Sigmoid colon (tissue), 7 donors: ENCODE results near the gene GNLY. TPM values are rescaled to one million over a fixed set of nuclear protein-coding genes. Genes with fewer than 3 reads are reported as not detected.
A peak's percentile ranks its signal among the peaks of the same experiment; 100 is the strongest.
"Not testable (repeated sequence)": the region's sequence is repeated elsewhere in the genome, so short reads cannot be mapped to it uniquely, and the experiment has no call there.

Experiments used
- DNase-seq: peaks from one replicate; pipeline ENCODE4 v3.0.0-alpha.2; 2019
- H3K27ac ChIP-seq, 4 donors: fragments of 200-600 bp; sonication (generic); one replicate each; pipeline ENCODE4 v1.5.1; 2016 to 2019; ENCODE audit warnings: mild to moderate bottlenecking in 1 of 4
- H3K27me3 ChIP-seq, 3 donors: fragments of 200-600 bp; sonication (generic); one replicate each; pipeline ENCODE4 v1.5.1; 2019; ENCODE audit warnings: mild to moderate bottlenecking in 1 of 3
- H3K36me3 ChIP-seq, 4 donors: fragments of 200-600 bp; sonication (generic); one replicate each; pipeline ENCODE4 v1.5.1; 2016 to 2019
- H3K4me1 ChIP-seq, 4 donors: fragments of 200-600 bp; sonication (generic); one replicate each; pipeline ENCODE4 v1.5.1; 2017 to 2019
- H3K4me3 ChIP-seq, 4 donors: fragments of 200-600 bp; sonication (generic); one replicate each; pipeline ENCODE4 v1.5.1; 2017 to 2019; ENCODE audit warnings: mild to moderate bottlenecking in 2 of 4, moderate library complexity in 1 of 4
- H3K9me3 ChIP-seq, 4 donors: fragments of 200-600 bp in 3 of 4; sonication (generic) in 3 of 4; one replicate each; pipeline versions ENCODE4 v1.5.1 to v1.6.1; 2013 to 2019
- EP300 ChIP-seq, 4 donors: sonication (generic); formaldehyde crosslinking; IDR thresholded peaks; one replicate each; pipeline ENCODE4 v1.6.1; 2017; ENCODE audit warnings: antibody characterized with exemption in 4 of 4
- POLR2A ChIP-seq, 2 donors: fragments of 450-650 bp; IDR thresholded peaks; one replicate each; pipeline ENCODE4 v1.6.1; 2016; ENCODE audit warnings: antibody characterized with exemption in 2 of 2, mild to moderate bottlenecking in 2 of 2, moderate library complexity in 2 of 2
- POLR2AphosphoS5 ChIP-seq, 4 donors: sonication (generic); formaldehyde crosslinking; IDR thresholded peaks; one replicate each; pipeline ENCODE4 v1.6.1; 2017; ENCODE audit warnings: antibody characterized with exemption in 4 of 4
- WGBS, 2 donors: extraction: QIAGEN DNeasy Blood & Tissue Kit; methylation state at CpG; one replicate each; pipeline ENCODE4 v1.1.7; 2013; 5-methylcytosine and 5-hydroxymethylcytosine counted together
- intact Hi-C: fragments of 100-400 bp; cut with DNase I; formaldehyde crosslinking; loops from one replicate; pipeline ENCODE4 v1.15.1; 2023
- polyA plus RNA-seq, 3 donors: library from polyadenylated mRNA; stranded (reverse); fragments of 200-250 nt; gene quantifications; one replicate each; pipeline ENCODE4 v1.2.3, GENCODE V29; 2013
- total RNA-seq, 4 donors: library from RNA; depleted of rRNA; stranded (reverse); fragments of >200 nt; gene quantifications; one replicate each; pipeline ENCODE4 v1.1.0, GENCODE V29; 2016
- TF ChIP-seq, protein P1 (sequence below), 4 experiments: fragments of 450-650 bp in 3 of 4; fragments of 200-600 bp in 1 of 4; IDR thresholded peaks; one replicate each; pipeline ENCODE4 v1.5.1; 2016 to 2019; ENCODE audit warnings: antibody characterized with exemption in 4 of 4, mild to moderate bottlenecking in 3 of 4, moderate library complexity in 2 of 4
- donor health status: healthy with polysubstance abuse.
- donor health status: Bipolar disorder and iron deficiency.
- donor health status: healthy.

The GNLY gene
- total and polyA plus RNA-seq, 7 donors, result 1.6 to 13.9 (median 3.3) TPM; not detected in 3

DNA sequence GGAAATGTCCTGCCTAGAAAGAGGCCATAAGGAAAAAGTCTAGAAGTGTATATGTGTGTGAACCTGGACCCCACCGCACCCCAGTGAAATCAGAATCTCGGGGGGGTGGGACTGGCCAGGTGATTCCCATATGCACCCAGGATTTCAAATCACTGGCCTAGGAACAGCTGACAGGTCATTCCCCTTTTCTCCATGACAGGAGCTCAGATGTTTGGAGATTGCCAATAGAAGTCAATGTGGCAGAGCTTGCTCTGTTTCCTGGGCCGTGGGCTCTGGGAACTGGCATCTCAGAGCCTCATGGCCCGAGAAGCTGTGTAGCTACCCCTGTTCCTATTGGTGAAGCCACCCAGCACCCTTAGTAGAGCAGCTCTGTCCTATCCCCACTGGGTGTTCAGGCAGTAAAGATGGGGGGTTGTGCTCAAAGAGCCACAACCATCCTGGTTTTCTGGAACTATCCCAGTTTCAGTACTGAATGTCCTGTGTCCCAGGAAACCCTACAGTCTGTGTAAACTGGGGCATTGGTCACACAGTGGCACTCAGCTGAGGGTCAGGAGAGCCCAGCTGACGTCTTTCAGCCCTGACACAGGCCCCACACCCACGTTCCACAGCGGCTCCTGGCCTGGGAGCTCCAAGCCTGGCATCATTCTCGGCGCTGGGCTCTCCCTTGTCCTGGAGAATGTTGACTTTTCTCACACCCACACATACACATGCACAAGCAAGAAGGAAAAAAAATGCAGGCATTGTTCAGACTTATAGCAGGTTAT, 18.9 kb downstream of the GNLY start:
- intact Hi-C loops, result no loop called here
- Histone ChIP-seq H3K4me1 (peaks cover 0 to 5% (median 0%) of the 10 kb centered on the region in 4 donors), H3K9me3 (no peaks in the 10 kb centered on the region), H3K27ac (peak overlapping the region in 3 of 4 donors; percentile 42 to 76 (median 70)), H3K4me3 (no peak overlapping the region), H3K27me3 (no peaks in the 10 kb centered on the region), H3K36me3 (no peaks in the 10 kb centered on the region)
- no peak for DNase-seq
- WGBS, 2 donors, result 46 to 75% methylated on average over 9 of the region's 9 CpGs
- TF ChIP-seq EP300 (IDR thresholded peaks at IDR 0.05), result peak in 2 of 4 donors; percentile 42 to 65
- TF ChIP-seq, protein P1, sequence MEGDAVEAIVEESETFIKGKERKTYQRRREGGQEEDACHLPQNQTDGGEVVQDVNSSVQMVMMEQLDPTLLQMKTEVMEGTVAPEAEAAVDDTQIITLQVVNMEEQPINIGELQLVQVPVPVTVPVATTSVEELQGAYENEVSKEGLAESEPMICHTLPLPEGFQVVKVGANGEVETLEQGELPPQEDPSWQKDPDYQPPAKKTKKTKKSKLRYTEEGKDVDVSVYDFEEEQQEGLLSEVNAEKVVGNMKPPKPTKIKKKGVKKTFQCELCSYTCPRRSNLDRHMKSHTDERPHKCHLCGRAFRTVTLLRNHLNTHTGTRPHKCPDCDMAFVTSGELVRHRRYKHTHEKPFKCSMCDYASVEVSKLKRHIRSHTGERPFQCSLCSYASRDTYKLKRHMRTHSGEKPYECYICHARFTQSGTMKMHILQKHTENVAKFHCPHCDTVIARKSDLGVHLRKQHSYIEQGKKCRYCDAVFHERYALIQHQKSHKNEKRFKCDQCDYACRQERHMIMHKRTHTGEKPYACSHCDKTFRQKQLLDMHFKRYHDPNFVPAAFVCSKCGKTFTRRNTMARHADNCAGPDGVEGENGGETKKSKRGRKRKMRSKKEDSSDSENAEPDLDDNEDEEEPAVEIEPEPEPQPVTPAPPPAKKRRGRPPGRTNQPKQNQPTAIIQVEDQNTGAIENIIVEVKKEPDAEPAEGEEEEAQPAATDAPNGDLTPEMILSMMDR (IDR thresholded peaks at IDR 0.05), result no peak
- peak in 1 of 4 donors; percentile 30 for TF ChIP-seq POLR2AphosphoS5 (IDR thresholded peaks at IDR 0.05)

DNA sequence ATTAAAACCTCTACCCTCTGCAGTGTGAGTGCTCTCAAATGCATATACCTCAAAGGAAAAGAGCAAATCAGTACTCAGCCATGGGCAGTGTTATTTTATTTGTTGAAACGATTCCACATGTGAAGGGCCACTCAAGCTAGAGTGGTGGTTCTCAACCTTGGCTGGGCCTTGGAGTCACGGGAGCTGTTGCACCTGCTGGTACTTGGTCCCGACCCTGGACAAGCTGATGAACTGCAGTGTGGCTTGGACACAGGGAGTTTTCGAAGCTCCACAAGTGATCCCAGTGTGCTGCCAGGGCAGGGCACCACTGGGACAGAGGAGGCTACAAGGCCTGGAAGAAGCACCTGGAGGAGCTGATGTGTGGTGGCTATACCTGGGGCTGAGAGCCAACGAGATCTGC, 19.7 kb downstream of the GNLY start:
- 74 to 91% methylated on average over 5 of the region's 5 CpGs for WGBS, 2 donors
- Histone ChIP-seq H3K9me3 (no peaks in the 10 kb centered on the region), H3K4me3 (no peak overlapping the region), H3K27me3 (no peaks in the 10 kb centered on the region), H3K27ac (no peak overlapping the region), H3K4me1 (peaks cover 0 to 5% (median 0%) of the 10 kb centered on the region in 4 donors), H3K36me3 (no peaks in the 10 kb centered on the region)
- intact Hi-C loops, result no loop called here
- TF ChIP-seq EP300 (IDR thresholded peaks at IDR 0.05), result no peak
- no peak for TF ChIP-seq POLR2AphosphoS5 (IDR thresholded peaks at IDR 0.05)
- TF ChIP-seq, protein P1 (IDR thresholded peaks at IDR 0.05), result no peak
- no peak for TF ChIP-seq POLR2A (IDR thresholded peaks at IDR 0.05)
- no peak for DNase-seq

DNA sequence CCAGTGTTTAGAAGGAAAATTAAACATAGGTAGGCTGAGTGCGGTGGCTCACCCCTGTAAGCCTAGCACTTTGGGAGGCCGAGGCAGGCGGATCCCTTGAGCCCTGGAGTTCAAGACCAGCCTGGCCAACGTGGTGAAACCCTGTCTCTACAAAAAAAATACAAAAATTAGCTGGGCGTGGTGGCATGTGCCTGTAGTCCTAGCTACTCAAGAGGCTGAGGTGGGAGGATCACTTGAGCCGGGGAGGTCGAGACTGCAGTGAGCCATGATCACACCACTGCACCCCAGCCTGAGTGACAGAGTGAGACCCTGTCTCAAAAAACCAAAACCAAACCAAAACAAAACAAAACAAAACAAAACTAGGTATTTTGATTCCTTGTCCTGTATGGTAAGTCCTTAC, 20.3 kb downstream of the GNLY start:
- intact Hi-C loops, H3K9me3 ChIP-seq, H3K36me3 ChIP-seq, H3K4me3 ChIP-seq, H3K4me1 ChIP-seq, H3K27ac ChIP-seq, H3K27me3 ChIP-seq, DNase-seq: not testable (repeated sequence)
- WGBS, 2 donors, result 86 to 91% methylated on average over 7 of the region's 7 CpGs

DNA sequence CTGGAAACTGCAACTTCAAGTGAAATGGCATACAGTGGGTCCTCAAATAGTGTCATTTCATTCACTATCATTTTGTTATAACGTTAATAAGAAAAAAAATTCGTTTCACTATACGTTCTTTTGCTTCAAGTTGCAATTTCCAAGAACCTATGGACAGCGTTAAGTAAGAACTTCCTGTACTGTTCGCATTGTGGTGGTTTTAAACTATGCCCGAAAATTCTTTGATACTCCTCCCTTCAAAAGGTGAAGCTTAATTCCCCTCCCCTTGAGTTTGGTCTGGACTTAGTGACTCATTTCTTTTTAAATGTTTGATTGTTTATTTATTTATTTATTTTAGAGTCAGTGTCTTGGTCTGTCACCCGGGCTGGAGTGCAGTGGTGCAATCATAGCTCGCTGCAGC, 20.7 kb downstream of the GNLY start:
- H3K9me3 ChIP-seq, result no peaks in the 10 kb centered on the region
- H3K27me3 ChIP-seq, result no peaks in the 10 kb centered on the region
- TF ChIP-seq POLR2A (IDR thresholded peaks at IDR 0.05) (no peak), POLR2AphosphoS5 (IDR thresholded peaks at IDR 0.05) (no peak), EP300 (IDR thresholded peaks at IDR 0.05) (no peak)
- TF ChIP-seq, protein P1 (IDR thresholded peaks at IDR 0.05), result no peak
- no peak overlapping the region for H3K4me3 ChIP-seq
- intact Hi-C loops, result no loop called here
- H3K27ac ChIP-seq, result no peak overlapping the region
- DNase-seq, result no peak
- 67 to 86% methylated on average over 8 of the region's 8 CpGs for WGBS, 2 donors
- H3K4me1 ChIP-seq, result peaks cover 0 to 11% (median 3%) of the 10 kb centered on the region in 4 donors
- no peaks in the 10 kb centered on the region for H3K36me3 ChIP-seq

DNA sequence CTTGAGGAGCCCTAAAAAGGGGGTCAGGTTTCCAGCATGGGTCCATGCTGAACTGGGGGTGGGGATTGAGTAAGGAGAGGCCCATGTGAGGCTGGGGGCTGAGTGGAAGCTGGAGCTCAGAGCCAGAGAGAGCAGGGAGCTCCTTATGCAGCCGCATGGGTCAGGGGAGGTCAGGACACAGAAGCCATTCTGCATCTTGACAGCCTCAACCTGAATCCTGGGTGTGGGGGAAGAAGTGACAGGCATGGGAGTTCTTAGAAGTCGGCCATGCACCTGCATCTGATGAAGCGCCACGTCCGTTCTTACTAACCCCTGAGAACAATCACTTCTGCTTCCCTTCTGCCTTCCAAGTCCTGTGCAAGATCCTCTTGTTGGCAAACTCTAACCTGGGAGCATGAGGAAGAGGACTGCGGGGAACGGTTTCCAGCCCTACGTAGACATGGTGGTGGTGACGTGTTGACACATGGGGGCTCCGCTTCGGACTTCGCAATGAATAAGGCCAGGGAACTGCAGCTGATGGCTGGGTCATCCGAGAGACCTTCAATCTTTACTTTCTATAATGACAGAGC, 22.3 kb downstream of the GNLY start:
- DNase-seq, result no peak
- Histone ChIP-seq H3K36me3 (no peaks in the 10 kb centered on the region), H3K27ac (no peak overlapping the region), H3K9me3 (no peaks in the 10 kb centered on the region), H3K4me1 (peaks cover 0 to 14% (median 3%) of the 10 kb centered on the region in 4 donors), H3K4me3 (no peak overlapping the region), H3K27me3 (no peaks in the 10 kb centered on the region)
- TF ChIP-seq EP300 (IDR thresholded peaks at IDR 0.05) (no peak), POLR2A (IDR thresholded peaks at IDR 0.05) (no peak), POLR2AphosphoS5 (IDR thresholded peaks at IDR 0.05) (no peak)
- TF ChIP-seq, protein P1 (IDR thresholded peaks at IDR 0.05), result no peak
- WGBS, 2 donors, result 82 to 88% methylated on average over 13 of the region's 13 CpGs
- intact Hi-C loops, result no loop called here
